Heart left ventricle (tissue), 16 donors: Measurements from ENCODE around the gene LANCL2. TPM values are rescaled to one million over a fixed set of nuclear protein-coding genes. Genes with fewer than 3 reads are reported as not detected.
"Not testable (repeated sequence)": the region's sequence is repeated elsewhere in the genome, so short reads cannot be mapped to it uniquely, and the experiment has no call there.

ENCODE experiments used
- ATAC-seq, 4 donors: fragments of 200-7000 bp; cut with Tn5 transposase; one replicate each; pipeline ENCODE4 v1.9.1; 2020 to 2022; ENCODE audit warnings: moderate library complexity in 4 of 4, mild to moderate bottlenecking in 3 of 4, moderate number of reproducible peaks in 1 of 4
- DNase-seq, 5 donors: peaks; one replicate each; pipeline ENCODE4 v3.0.0-alpha.2; 2020
- H3K27ac ChIP-seq, 12 donors: fragments of 200-600 bp; sonication (generic) in 4 of 12; one replicate each; pipeline versions ENCODE4 v1.5.0 to v1.8.0; 2016 to 2022; ENCODE audit warnings: mild to moderate bottlenecking in 2 of 12
- H3K27me3 ChIP-seq, 9 donors: fragments of 200-600 bp; sonication (generic) in 2 of 9; one replicate each; pipeline versions ENCODE4 v1.5.1 to v1.8.0; 2016 to 2022; ENCODE audit warnings: mild to moderate bottlenecking in 3 of 9
- H3K36me3 ChIP-seq, 9 donors: fragments of 200-600 bp; sonication (generic) in 2 of 9; one replicate each; pipeline versions ENCODE4 v1.5.0 to v1.8.0; 2018 to 2022; ENCODE audit warnings: mild to moderate bottlenecking in 2 of 9
- H3K4me1 ChIP-seq, 12 donors: fragments of 200-600 bp; sonication (generic) in 4 of 12; one replicate each; pipeline versions ENCODE4 v1.5.0 to v1.8.0; 2016 to 2022; ENCODE audit warnings: mild to moderate bottlenecking in 3 of 12
- H3K4me3 ChIP-seq, 12 donors: fragments of 200-600 bp; sonication (generic) in 4 of 12; one replicate each; pipeline versions ENCODE4 v1.5.0 to v1.8.0; 2017 to 2022; ENCODE audit warnings: mild to moderate bottlenecking in 9 of 12, moderate library complexity in 4 of 12
- H3K9me3 ChIP-seq, 12 donors: fragments of 200-600 bp; sonication (generic) in 4 of 12; one replicate each; pipeline versions ENCODE4 v1.5.0 to v1.8.0; 2016 to 2022; ENCODE audit warnings: mild to moderate bottlenecking in 1 of 12
- CTCF ChIP-seq, 12 donors: fragments of 200-600 bp; sonication (generic) in 4 of 12; IDR thresholded peaks; one replicate each; pipeline versions ENCODE4 v1.5.0 to v1.8.0; 2018 to 2022; ENCODE audit warnings: antibody characterized with exemption in 12 of 12, mild to moderate bottlenecking in 5 of 12
- POLR2A ChIP-seq, 2 donors: fragments of 450-650 bp; IDR thresholded peaks; one replicate each; pipeline ENCODE4 v1.6.1; 2017; ENCODE audit warnings: antibody characterized with exemption in 2 of 2, mild to moderate bottlenecking in 2 of 2, moderate library complexity in 2 of 2
- WGBS, 4 donors: extraction: QIAGEN DNeasy Blood & Tissue Kit in 2 of 4; methylation state at CpG; one replicate each; pipeline versions ENCODE4 v1.1.5 to v1.1.7; 2013 to 2018; 5-methylcytosine and 5-hydroxymethylcytosine counted together
- intact Hi-C, 10 donors: fragments of 100-400 bp; cut with DNase I; formaldehyde crosslinking; loops; one replicate each; pipeline versions ENCODE4 v1.11.1 to v1.14.2; 2022
- polyA plus RNA-seq, 2 donors: library from polyadenylated mRNA; stranded (reverse); fragments of 200-250 nt; gene quantifications; one replicate each; pipeline ENCODE4 v1.2.3, GENCODE V29; 2013
- total RNA-seq, 9 donors: library from RNA; depleted of rRNA in 2 of 9; stranded (reverse); fragments of >200 nt in 2 of 9; fragmentation: NEBNext Ultra II Directional in 3 of 9; extraction: Animal tissue kit (Norgen Biotek cat#: 25700) in 3 of 9; gene quantifications; one replicate each; pipeline versions ENCODE4 v1.1.0 to v1.2.4, GENCODE V29; 2016 to 2023
- donor health status: ischemic (EF 13 %, LVEDD 7.1; RV severe dilation, severe dysfunction).
- donor health status: healthy with polysubstance abuse.
- donor health status: DM: no; HTN: yes; CAD: no.
- donor health status: DM: no; HTN: no; CAD: no.
- donor health status: ischemic (EF 25% LVEDD 6.9; RV normal size, moderate dysfunction).
- donor health status: ischemic (EF 25% LVEDD 5.7; RV mildly dilated, moderate dysfunction).
- donor health status: healthy.
- donor health status: DM: yes; HTN: yes; CAD: no.
- donor health status: ischemic (EF 35%, LVEDD 5.7; RV mildly dilated, moderate dysfunction).
- donor health status: nonischemic (EF 11% LVEDD 7.7; RV severe dilation, severe dysfunction).
- donor health status: DM: yes; HTN: yes; CAD: no.
- donor health status: PGD.
- donor health status: ischemic (EF 29% LVEDD 5.4; RV normal size, mild dysfunction).
- donor health status: nonischemic (EF 23%, LVEDD 6.1; RV moderate dilation, normal function).

Gene LANCL2
- total and polyA plus RNA-seq, 11 donors, result 2.6 to 10.3 (median 8.0) TPM

GRCh38 chr7:55469271-55469681 is 104.1 kb downstream of the LANCL2 start:
- WGBS, 4 donors, result 58 to 82% (median 66%) methylated on average over 2 of the region's 2 CpGs
- H3K27ac ChIP-seq, result peak overlapping the region in 2 of 12 donors; percentile 28 to 30
- DNase-seq, result no peak
- peaks cover 0 to 12% (median 6%) of the 10 kb centered on the region in 12 donors for H3K4me1 ChIP-seq
- no peak for ATAC-seq
- H3K4me3 ChIP-seq, result no peak overlapping the region
- no peaks in the 10 kb centered on the region for H3K9me3 ChIP-seq
- intact Hi-C loops, result no loop called here
- H3K27me3 ChIP-seq, result no peaks in the 10 kb centered on the region
- TF ChIP-seq POLR2A (IDR thresholded peaks at IDR 0.05), result no peak
- TF ChIP-seq CTCF (IDR thresholded peaks at IDR 0.05), result no peak
- peaks cover 0 to 53% (median 7%) of the 10 kb centered on the region in 9 donors for H3K36me3 ChIP-seq

GRCh38 chr7:55469721-55470120 is 104.6 kb downstream of the LANCL2 start:
- intact Hi-C loops, result no loop called here
- DNase-seq, result no peak
- peaks cover 0 to 48% (median 2%) of the 10 kb centered on the region in 9 donors for H3K36me3 ChIP-seq
- TF ChIP-seq POLR2A (IDR thresholded peaks at IDR 0.05), result no peak
- WGBS, 4 donors, result 56 to 82% (median 79%) methylated on average over 3 of the region's 3 CpGs
- H3K9me3 ChIP-seq, result no peaks in the 10 kb centered on the region
- H3K4me1 ChIP-seq, result peaks cover 0 to 12% (median 6%) of the 10 kb centered on the region in 12 donors
- peak overlapping the region in 3 of 12 donors; percentile 28 to 42 (median 30) for H3K27ac ChIP-seq
- H3K27me3 ChIP-seq, result no peaks in the 10 kb centered on the region
- H3K4me3 ChIP-seq, result no peak overlapping the region
- ATAC-seq, result no peak

- no peaks in the 10 kb centered on the region for H3K27me3 ChIP-seq
- intact Hi-C loops, result no loop called here
- 74 to 77% (median 76%) methylated on average over 2 of the region's 2 CpGs for WGBS, 4 donors
- peak overlapping the region in 2 of 12 donors; percentile 28 to 42 for H3K27ac ChIP-seq
- H3K4me3 ChIP-seq, result no peak overlapping the region
- ATAC-seq, result no peak
- TF ChIP-seq POLR2A (IDR thresholded peaks at IDR 0.05) (no peak), CTCF (IDR thresholded peaks at IDR 0.05) (no peak)
- H3K36me3 ChIP-seq, result peaks cover 0 to 44% (median 0%) of the 10 kb centered on the region in 9 donors
- peaks cover 0 to 12% (median 6%) of the 10 kb centered on the region in 12 donors for H3K4me1 ChIP-seq
- DNase-seq, result no peak
- H3K9me3 ChIP-seq, result no peaks in the 10 kb centered on the region
Measured at GRCh38 chr7:55470261-55470660, 105.1 kb downstream of the LANCL2 start.

- peaks cover 0 to 35% (median 0%) of the 10 kb centered on the region in 9 donors for H3K36me3 ChIP-seq
- H3K9me3 ChIP-seq, intact Hi-C loops, DNase-seq, H3K27me3 ChIP-seq, H3K27ac ChIP-seq, ATAC-seq, H3K4me3 ChIP-seq: not testable (repeated sequence)
- H3K4me1 ChIP-seq, result peaks cover 0 to 20% (median 6%) of the 10 kb centered on the region in 12 donors
- 89 to 90% (median 90%) methylated on average over 3 to 5 of the region's 9 CpGs; no CpG with 5 or more reads in 1 of the 4 donors for WGBS, 4 donors
Measured at GRCh38 chr7:55471594-55471993, 106.5 kb downstream of the LANCL2 start.

GRCh38 chr7:55472406-55472805 is 107.3 kb downstream of the LANCL2 start:
- H3K27ac ChIP-seq, ATAC-seq, H3K4me3 ChIP-seq, intact Hi-C loops, H3K27me3 ChIP-seq, H3K9me3 ChIP-seq, DNase-seq: not testable (repeated sequence)
- 99 to 100% methylated on average over 6 of the region's 14 CpGs; no CpG with 5 or more reads in 2 of the 4 donors for WGBS, 4 donors
- peaks cover 0 to 39% (median 0%) of the 10 kb centered on the region in 9 donors for H3K36me3 ChIP-seq
- H3K4me1 ChIP-seq, result peaks cover 0 to 21% (median 6%) of the 10 kb centered on the region in 12 donors
